ENCODE measurements around the gene MBD3L2.
A peak's percentile ranks its signal among the peaks of the same experiment; 100 is the strongest.
"Not testable (repeated sequence)": the region's sequence is repeated elsewhere in the genome, so short reads cannot be mapped to it uniquely, and the experiment has no call there.

MBD3L2 gene

DNA sequence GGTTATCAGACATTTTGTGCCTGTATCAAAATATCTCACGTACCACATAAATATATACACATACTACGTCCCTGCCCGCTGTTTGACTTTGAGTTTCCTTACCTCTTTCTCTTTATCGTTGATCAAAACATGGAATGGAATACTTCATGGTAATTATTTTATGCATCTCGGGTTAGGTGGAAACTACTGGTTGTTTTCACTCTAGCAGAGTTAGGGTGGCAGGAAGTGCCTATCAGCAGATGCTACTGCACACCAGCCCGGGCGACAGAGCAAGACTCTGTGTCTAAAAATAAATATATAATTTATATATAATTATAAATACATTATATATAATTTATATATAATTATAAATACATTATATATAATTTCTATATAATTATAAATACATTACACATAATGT, 3.8 kb downstream of the MBD3L2 start:
- not testable (repeated sequence) for H3K4me3 ChIP-seq (ENCODE audit: low read depth, low read length); H3K27me3 ChIP-seq (ENCODE audit: insufficient read depth, low read depth, severe bottlenecking); H3K27ac ChIP-seq; H3K9me3 ChIP-seq (ENCODE audit: severe bottlenecking); H3K36me3 ChIP-seq; DNase-seq

DNA sequence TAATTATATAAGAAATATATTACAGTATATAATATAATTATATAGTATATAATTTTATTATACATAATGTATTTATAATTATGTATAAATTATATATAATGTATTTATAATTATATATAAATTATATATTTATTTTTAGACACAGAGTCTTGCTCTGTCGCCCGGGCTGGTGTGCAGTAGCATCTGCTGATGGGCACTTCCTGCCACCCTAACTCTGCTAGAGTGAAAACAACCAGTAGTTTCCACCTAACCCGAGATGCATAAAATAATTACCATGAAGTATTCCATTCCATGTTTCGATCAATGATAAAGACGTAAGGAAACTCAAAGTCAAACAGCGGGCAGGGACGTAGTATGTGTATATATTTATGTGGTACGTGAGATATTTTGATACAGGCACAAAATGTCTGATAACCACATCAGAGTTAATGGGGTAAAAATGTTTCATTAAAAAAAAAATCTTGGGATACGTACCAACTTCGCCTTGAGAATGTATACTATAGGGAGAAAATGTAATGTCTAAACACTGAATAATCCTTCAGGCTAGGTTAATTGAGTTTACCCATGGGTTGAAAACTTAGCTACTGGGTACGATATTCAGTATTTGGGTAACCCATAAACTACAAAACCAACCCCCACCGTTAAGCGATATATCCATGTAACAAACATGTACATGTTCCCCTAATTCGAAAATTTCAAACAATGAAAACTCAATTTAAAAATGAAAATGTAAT, 5.7 kb downstream of the MBD3L2 start:
- H3K36me3 ChIP-seq; H3K9me3 ChIP-seq (ENCODE audit: severe bottlenecking); H3K4me3 ChIP-seq (ENCODE audit: low read depth, low read length); H3K27ac ChIP-seq; DNase-seq; H3K27me3 ChIP-seq (ENCODE audit: insufficient read depth, low read depth, severe bottlenecking): not testable (repeated sequence)

DNA sequence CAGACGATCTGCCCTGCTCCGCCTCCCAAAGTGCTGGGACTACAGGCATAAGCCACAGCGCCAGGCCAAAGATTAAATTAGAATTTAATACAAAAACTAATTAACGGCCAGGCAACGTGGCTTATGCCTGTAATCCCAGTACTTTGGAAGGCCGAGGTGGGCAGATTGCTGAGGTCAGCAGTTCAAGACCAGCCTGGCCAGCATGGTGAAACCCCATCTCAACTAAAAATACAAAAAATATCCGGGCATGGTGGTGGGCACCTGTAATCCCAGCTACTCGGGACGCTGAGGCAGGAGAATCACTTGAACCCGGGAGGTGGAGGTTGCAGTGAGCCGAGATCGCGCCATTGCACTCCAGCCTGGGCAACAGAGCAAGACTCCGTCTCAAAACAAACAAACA, 6.6 kb downstream of the MBD3L2 start:
- not testable (repeated sequence) for H3K4me3 ChIP-seq (ENCODE audit: low read depth, low read length); H3K27ac ChIP-seq; H3K9me3 ChIP-seq (ENCODE audit: severe bottlenecking); DNase-seq; H3K36me3 ChIP-seq; H3K27me3 ChIP-seq (ENCODE audit: insufficient read depth, low read depth, severe bottlenecking)

DNA sequence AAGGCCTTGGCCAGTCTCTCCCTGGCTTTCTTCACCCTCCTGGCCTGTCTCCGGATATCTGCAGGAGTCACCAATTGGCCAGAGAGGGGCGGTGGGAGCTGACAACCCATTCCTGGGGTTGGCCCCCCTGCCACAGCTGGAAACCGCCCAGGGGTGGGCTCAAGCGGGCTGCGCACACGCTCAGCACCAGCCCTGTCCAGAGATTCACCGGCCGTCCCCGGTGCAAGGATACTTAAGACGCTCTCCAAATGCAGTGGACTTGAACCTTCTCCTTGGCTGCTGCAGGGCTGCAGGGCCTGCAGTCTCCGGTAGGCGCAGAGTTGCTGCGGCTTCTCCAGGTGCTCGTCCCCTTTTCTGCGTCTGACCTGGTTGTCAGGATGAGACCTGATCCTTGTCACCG, 7.2 kb downstream of the MBD3L2 start:
- not testable (repeated sequence) for H3K27me3 ChIP-seq (ENCODE audit: insufficient read depth, low read depth, severe bottlenecking); H3K9me3 ChIP-seq (ENCODE audit: severe bottlenecking); DNase-seq; H3K27ac ChIP-seq; H3K4me3 ChIP-seq (ENCODE audit: low read depth, low read length); H3K36me3 ChIP-seq

DNA sequence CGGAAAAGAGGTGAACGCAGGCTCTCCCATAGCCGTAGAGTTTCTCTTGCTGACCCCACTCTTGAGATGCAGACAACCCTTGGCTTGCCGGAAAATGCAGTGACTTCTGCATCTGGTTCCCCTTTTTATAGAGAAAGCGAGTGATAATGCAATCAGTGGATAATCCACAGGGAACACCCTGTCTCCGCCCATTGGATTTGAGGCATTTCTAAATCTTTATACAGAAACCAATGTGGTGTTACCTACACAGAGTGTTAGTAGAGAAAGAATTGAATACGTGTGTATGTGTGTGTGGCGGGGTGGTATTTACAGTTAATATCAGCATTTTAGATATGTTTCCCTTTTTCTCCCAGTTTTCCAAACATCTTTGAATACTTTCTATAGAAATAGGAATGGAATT, 9.5 kb downstream of the MBD3L2 start, which contains the start of gene MBD3L3:
MBD3L3 (minus strand) TSS at position 101 of the 400 bp plus-strand sequence; CDS start at position 30, 71 bp downstream.
- H3K36me3 ChIP-seq; DNase-seq; H3K9me3 ChIP-seq (ENCODE audit: severe bottlenecking); H3K27ac ChIP-seq; H3K27me3 ChIP-seq (ENCODE audit: insufficient read depth, low read depth, severe bottlenecking); H3K4me3 ChIP-seq (ENCODE audit: low read depth, low read length): not testable (repeated sequence)

DNA sequence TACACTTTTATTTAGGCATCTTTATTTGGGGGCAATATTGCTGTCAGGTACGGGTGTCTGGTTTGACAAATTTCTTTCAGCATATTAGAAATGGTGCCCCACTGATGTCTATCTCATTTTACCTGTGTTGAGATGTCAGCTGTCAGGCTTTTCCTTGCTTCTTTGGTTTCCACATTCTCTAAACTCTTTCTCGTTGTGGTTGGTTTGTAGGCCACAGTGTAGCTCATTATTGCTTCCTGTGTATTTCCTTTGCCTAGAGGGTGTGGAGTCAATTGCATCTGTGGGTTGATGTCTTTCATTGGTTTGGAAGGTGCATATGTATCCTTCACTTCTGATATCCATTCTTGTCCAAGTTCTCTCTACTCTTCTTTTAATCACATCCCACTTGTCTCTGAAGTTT, 10.9 kb downstream of the MBD3L2 start:
- DNase-seq; H3K4me3 ChIP-seq (ENCODE audit: low read depth, low read length); H3K27me3 ChIP-seq (ENCODE audit: insufficient read depth, low read depth, severe bottlenecking); H3K36me3 ChIP-seq; H3K9me3 ChIP-seq (ENCODE audit: severe bottlenecking); H3K27ac ChIP-seq: not testable (repeated sequence)

DNA sequence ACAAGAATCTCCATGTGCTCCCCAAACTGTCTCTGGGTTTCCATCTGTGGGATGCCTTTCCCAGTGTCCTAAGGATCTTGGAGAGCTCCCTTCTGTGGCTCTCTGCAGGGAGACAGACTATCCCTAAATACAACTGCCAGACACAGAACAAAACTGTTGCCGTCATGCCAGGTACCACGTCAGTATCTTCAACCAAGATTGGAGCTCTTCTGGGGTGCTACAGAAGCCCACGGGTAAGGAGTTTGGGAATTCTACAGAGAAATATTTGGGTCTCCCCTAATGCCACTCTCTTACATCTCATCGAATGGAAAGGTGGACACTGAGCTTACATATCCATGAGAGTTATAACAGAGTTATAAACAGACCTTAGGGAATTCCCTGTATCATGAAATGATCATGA, 14.2 kb downstream of the MBD3L2 start:
- Histone ChIP-seq H3K9me3 (ENCODE audit: severe bottlenecking) (peaks cover 3% of the 10 kb centered on the region), H3K27me3 (ENCODE audit: insufficient read depth, low read depth, severe bottlenecking) (no peaks in the 10 kb centered on the region), H3K27ac (no peak overlapping the region), H3K36me3 (no peaks in the 10 kb centered on the region), H3K4me3 (ENCODE audit: low read depth, low read length) (no peak overlapping the region)
- TF ChIP-seq, protein P1, sequence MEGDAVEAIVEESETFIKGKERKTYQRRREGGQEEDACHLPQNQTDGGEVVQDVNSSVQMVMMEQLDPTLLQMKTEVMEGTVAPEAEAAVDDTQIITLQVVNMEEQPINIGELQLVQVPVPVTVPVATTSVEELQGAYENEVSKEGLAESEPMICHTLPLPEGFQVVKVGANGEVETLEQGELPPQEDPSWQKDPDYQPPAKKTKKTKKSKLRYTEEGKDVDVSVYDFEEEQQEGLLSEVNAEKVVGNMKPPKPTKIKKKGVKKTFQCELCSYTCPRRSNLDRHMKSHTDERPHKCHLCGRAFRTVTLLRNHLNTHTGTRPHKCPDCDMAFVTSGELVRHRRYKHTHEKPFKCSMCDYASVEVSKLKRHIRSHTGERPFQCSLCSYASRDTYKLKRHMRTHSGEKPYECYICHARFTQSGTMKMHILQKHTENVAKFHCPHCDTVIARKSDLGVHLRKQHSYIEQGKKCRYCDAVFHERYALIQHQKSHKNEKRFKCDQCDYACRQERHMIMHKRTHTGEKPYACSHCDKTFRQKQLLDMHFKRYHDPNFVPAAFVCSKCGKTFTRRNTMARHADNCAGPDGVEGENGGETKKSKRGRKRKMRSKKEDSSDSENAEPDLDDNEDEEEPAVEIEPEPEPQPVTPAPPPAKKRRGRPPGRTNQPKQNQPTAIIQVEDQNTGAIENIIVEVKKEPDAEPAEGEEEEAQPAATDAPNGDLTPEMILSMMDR (IDR thresholded peaks at IDR 0.05; ENCODE audit: low read depth, low read length), result no peak
- DNase-seq, result no peak

DNA sequence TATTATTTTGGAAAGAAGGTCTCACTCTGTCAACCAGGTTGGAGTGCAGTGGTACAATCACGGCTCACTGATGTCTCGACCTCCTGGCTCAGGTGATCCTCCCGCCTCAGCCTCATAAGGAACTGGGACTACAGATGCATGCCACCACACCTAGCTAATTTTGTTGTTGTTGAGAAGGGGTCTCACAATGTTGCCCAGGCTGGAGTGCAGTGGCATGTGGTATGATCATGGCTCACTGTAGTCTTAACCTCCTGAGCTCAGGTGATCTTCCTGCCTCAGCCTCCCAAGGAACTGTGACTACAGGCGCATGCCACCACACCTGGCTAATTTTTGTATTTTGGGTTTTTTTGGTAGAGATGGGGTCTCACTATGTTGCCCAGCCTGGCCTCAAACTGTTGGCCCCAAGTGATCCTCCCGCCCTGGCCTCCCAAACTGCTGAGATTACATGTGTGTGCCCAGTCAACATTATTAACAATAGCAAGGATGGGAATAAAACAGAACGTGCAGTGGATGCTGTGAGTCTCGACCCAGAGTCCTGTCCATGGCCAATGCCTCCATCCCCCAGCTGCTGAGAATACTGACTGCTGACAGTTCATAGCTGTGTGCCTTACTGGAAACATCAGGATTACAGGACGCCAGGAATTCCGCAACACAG, 14.8 kb downstream of the MBD3L2 start:
- peaks cover 3% of the 10 kb centered on the region for H3K9me3 ChIP-seq (ENCODE audit: severe bottlenecking)
- H3K4me3 ChIP-seq (ENCODE audit: low read depth, low read length), result no peak overlapping the region
- TF ChIP-seq, protein P1 (IDR thresholded peaks at IDR 0.05; ENCODE audit: low read depth, low read length), result no peak
- H3K36me3 ChIP-seq, result no peaks in the 10 kb centered on the region
- no peak for DNase-seq
- H3K27ac ChIP-seq, result no peak overlapping the region
- no peaks in the 10 kb centered on the region for H3K27me3 ChIP-seq (ENCODE audit: insufficient read depth, low read depth, severe bottlenecking)

DNA sequence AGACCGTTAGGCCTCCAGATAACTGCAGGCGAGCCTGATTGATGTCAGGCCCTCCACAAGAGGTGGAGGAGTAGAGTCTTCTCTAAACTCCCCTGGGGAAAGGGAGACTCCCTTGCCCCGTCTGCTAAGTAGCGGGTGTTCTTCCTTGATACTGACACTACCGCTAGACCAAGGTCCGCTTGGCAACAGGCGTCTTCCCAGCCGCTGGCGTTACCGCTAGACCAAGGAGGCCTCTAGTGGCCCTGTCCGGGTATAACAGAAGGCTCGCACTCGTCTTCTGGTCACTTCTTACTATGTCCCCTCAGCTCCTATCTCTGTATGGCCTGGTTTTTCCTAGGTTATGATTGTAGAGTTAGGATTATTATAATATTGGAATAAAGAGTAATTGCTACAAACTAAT, 18.0 kb downstream of the MBD3L2 start:
- not testable (repeated sequence) for H3K27ac ChIP-seq; H3K36me3 ChIP-seq; H3K9me3 ChIP-seq (ENCODE audit: severe bottlenecking); H3K4me3 ChIP-seq (ENCODE audit: low read depth, low read length); H3K27me3 ChIP-seq (ENCODE audit: insufficient read depth, low read depth, severe bottlenecking)
- peak; percentile 72 for DNase-seq
- TF ChIP-seq, protein P1 (IDR thresholded peaks at IDR 0.05; ENCODE audit: low read depth, low read length), result peak; percentile 67

All from WERI-Rb-1 (cell line).